ENCODE results near the gene CD36.

The CD36 gene

GRCh38 chr7:80636709-80637108 is 1.7 kb upstream of the CD36 start:
- Histone ChIP-seq H3K27me3 (replicated peaks; ENCODE audit: control insufficient read depth, insufficient read depth, low read length, poor library complexity, severe bottlenecking) (no peaks in the 10 kb centered on the region), H3K4me3 (ENCODE audit: insufficient read depth, low read depth, low read length, poor library complexity, severe bottlenecking) (no peak overlapping the region), H3K9me3 (ENCODE audit: control insufficient read depth, low read length) (no peaks in the 10 kb centered on the region), H3K4me1 (ENCODE audit: control insufficient read depth, insufficient read depth, low read length, poor library complexity, severe bottlenecking) (no peaks in the 10 kb centered on the region), H3K36me3 (ENCODE audit: control insufficient read depth, insufficient read depth, low read length) (no peaks in the 10 kb centered on the region), H3K27ac (ENCODE audit: insufficient read depth, low read length, poor library complexity, severe bottlenecking) (no peak overlapping the region)
- DNase-seq: no peak

DNA sequence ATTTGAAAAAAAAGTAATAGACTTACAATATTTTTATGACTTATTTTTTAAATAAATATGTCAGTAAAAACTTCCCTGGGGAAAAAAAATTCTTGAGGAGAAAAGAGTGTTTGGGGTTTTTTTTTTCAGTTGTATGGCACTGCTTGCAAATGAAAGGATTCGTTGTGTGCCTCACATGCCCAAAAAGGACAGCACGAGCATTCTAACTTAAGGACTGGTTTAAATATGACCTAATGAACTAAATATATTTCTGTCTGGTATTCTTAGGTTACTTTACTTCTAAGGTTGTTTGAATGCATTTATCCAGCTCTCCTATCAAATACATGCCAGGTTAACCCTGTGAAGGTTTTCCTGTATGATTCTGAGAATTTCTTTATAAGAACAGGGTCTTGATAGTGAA is 988 bp upstream of the CD36 start:
- no peaks in the 10 kb centered on the region for H3K27me3 ChIP-seq (replicated peaks; ENCODE audit: control insufficient read depth, insufficient read depth, low read length, poor library complexity, severe bottlenecking)
- no peaks in the 10 kb centered on the region for H3K36me3 ChIP-seq (ENCODE audit: control insufficient read depth, insufficient read depth, low read length)
- H3K9me3 ChIP-seq (ENCODE audit: control insufficient read depth, low read length): no peaks in the 10 kb centered on the region
- DNase-seq: no peak
- H3K27ac ChIP-seq (ENCODE audit: insufficient read depth, low read length, poor library complexity, severe bottlenecking): no peak overlapping the region
- H3K4me1 ChIP-seq (ENCODE audit: control insufficient read depth, insufficient read depth, low read length, poor library complexity, severe bottlenecking): no peaks in the 10 kb centered on the region
- no peak overlapping the region for H3K4me3 ChIP-seq (ENCODE audit: insufficient read depth, low read depth, low read length, poor library complexity, severe bottlenecking)

GRCh38 chr7:80639011-80639410 is 569 bp downstream of the CD36 start:
- Histone ChIP-seq H3K27me3 (replicated peaks; ENCODE audit: control insufficient read depth, insufficient read depth, low read length, poor library complexity, severe bottlenecking) (no peaks in the 10 kb centered on the region), H3K27ac (ENCODE audit: insufficient read depth, low read length, poor library complexity, severe bottlenecking) (no peak overlapping the region), H3K4me1 (ENCODE audit: control insufficient read depth, insufficient read depth, low read length, poor library complexity, severe bottlenecking) (no peaks in the 10 kb centered on the region), H3K36me3 (ENCODE audit: control insufficient read depth, insufficient read depth, low read length) (no peaks in the 10 kb centered on the region), H3K4me3 (ENCODE audit: insufficient read depth, low read depth, low read length, poor library complexity, severe bottlenecking) (no peak overlapping the region), H3K9me3 (ENCODE audit: control insufficient read depth, low read length) (no peaks in the 10 kb centered on the region)
- no peak for DNase-seq

DNA sequence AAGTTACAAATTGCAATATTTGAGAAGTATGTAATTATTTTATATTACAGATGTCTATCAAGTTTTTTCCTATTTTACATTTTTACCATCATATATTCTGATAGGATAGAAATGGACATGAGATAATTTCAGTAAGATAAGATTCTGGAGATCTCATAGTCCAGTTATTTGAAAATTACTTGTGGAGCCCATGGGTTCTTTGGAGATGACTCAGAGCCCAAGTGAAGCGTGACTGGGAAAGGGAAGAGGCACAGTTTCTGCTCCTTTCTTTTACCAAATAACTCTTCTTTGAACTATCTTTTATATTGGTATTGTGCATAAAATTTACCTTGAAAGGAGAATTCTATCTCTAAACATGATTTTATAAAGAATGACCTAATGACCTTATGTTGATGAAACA is 2.4 kb downstream of the CD36 start:
- no peaks in the 10 kb centered on the region for H3K36me3 ChIP-seq (ENCODE audit: control insufficient read depth, insufficient read depth, low read length)
- H3K4me1 ChIP-seq (ENCODE audit: control insufficient read depth, insufficient read depth, low read length, poor library complexity, severe bottlenecking): no peaks in the 10 kb centered on the region
- DNase-seq: no peak
- H3K27me3 ChIP-seq (replicated peaks; ENCODE audit: control insufficient read depth, insufficient read depth, low read length, poor library complexity, severe bottlenecking): no peaks in the 10 kb centered on the region
- no peak overlapping the region for H3K27ac ChIP-seq (ENCODE audit: insufficient read depth, low read length, poor library complexity, severe bottlenecking)
- no peaks in the 10 kb centered on the region for H3K9me3 ChIP-seq (ENCODE audit: control insufficient read depth, low read length)
- H3K4me3 ChIP-seq (ENCODE audit: insufficient read depth, low read depth, low read length, poor library complexity, severe bottlenecking): no peak overlapping the region

GRCh38 chr7:80641548-80641947 is 3.1 kb downstream of the CD36 start:
- Histone ChIP-seq H3K9me3 (ENCODE audit: control insufficient read depth, low read length) (no peaks in the 10 kb centered on the region), H3K36me3 (ENCODE audit: control insufficient read depth, insufficient read depth, low read length) (no peaks in the 10 kb centered on the region), H3K27ac (ENCODE audit: insufficient read depth, low read length, poor library complexity, severe bottlenecking) (no peak overlapping the region), H3K4me1 (ENCODE audit: control insufficient read depth, insufficient read depth, low read length, poor library complexity, severe bottlenecking) (no peaks in the 10 kb centered on the region), H3K4me3 (ENCODE audit: insufficient read depth, low read depth, low read length, poor library complexity, severe bottlenecking) (no peak overlapping the region), H3K27me3 (replicated peaks; ENCODE audit: control insufficient read depth, insufficient read depth, low read length, poor library complexity, severe bottlenecking) (no peaks in the 10 kb centered on the region)
- DNase-seq: no peak

DNA sequence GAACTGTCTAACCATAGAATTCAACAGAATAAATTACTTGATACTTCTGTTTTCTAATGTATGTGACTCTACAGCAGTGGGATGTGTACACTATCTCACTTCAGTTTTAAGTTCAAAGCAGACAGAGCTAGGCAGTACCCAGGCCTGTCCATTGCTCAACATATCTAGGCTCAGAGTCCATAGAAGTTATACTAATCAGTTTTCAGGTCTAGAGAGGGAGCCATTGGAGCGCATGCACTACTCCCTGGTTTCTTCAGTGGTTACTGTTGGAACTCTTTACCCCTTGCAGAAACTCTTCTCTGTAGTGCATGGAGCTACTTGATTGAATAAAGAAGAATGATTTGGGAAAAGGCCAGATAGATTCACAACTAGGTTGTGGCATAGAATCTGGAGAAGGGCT is 4.4 kb downstream of the CD36 start:
- H3K4me3 ChIP-seq (ENCODE audit: insufficient read depth, low read depth, low read length, poor library complexity, severe bottlenecking): no peak overlapping the region
- no peaks in the 10 kb centered on the region for H3K36me3 ChIP-seq (ENCODE audit: control insufficient read depth, insufficient read depth, low read length)
- DNase-seq: no peak
- H3K27ac ChIP-seq (ENCODE audit: insufficient read depth, low read length, poor library complexity, severe bottlenecking): no peak overlapping the region
- H3K4me1 ChIP-seq (ENCODE audit: control insufficient read depth, insufficient read depth, low read length, poor library complexity, severe bottlenecking): no peaks in the 10 kb centered on the region
- H3K9me3 ChIP-seq (ENCODE audit: control insufficient read depth, low read length): no peaks in the 10 kb centered on the region
- H3K27me3 ChIP-seq (replicated peaks; ENCODE audit: control insufficient read depth, insufficient read depth, low read length, poor library complexity, severe bottlenecking): no peaks in the 10 kb centered on the region

GRCh38 chr7:80643336-80643915 is 5.0 kb downstream of the CD36 start:
- Histone ChIP-seq H3K9me3 (ENCODE audit: control insufficient read depth, low read length) (no peaks in the 10 kb centered on the region), H3K27me3 (replicated peaks; ENCODE audit: control insufficient read depth, insufficient read depth, low read length, poor library complexity, severe bottlenecking) (no peaks in the 10 kb centered on the region), H3K27ac (ENCODE audit: insufficient read depth, low read length, poor library complexity, severe bottlenecking) (no peak overlapping the region)

GRCh38 chr7:80644054-80644453 is 5.6 kb downstream of the CD36 start:
- Histone ChIP-seq H3K4me1 (ENCODE audit: control insufficient read depth, insufficient read depth, low read length, poor library complexity, severe bottlenecking) (no peaks in the 10 kb centered on the region), H3K36me3 (ENCODE audit: control insufficient read depth, insufficient read depth, low read length) (no peaks in the 10 kb centered on the region), H3K27ac (ENCODE audit: insufficient read depth, low read length, poor library complexity, severe bottlenecking) (no peak overlapping the region), H3K9me3 (ENCODE audit: control insufficient read depth, low read length) (no peaks in the 10 kb centered on the region), H3K27me3 (replicated peaks; ENCODE audit: control insufficient read depth, insufficient read depth, low read length, poor library complexity, severe bottlenecking) (no peaks in the 10 kb centered on the region), H3K4me3 (ENCODE audit: insufficient read depth, low read depth, low read length, poor library complexity, severe bottlenecking) (no peak overlapping the region)
- DNase-seq: no peak

More at GRCh38 chr7:80643336-80643915, 5.0 kb downstream of the CD36 start:
- Histone ChIP-seq H3K4me1 (ENCODE audit: control insufficient read depth, insufficient read depth, low read length, poor library complexity, severe bottlenecking) (no peaks in the 10 kb centered on the region), H3K36me3 (ENCODE audit: control insufficient read depth, insufficient read depth, low read length) (no peaks in the 10 kb centered on the region), H3K4me3 (ENCODE audit: insufficient read depth, low read depth, low read length, poor library complexity, severe bottlenecking) (no peak overlapping the region)
- no peak for DNase-seq

DNA sequence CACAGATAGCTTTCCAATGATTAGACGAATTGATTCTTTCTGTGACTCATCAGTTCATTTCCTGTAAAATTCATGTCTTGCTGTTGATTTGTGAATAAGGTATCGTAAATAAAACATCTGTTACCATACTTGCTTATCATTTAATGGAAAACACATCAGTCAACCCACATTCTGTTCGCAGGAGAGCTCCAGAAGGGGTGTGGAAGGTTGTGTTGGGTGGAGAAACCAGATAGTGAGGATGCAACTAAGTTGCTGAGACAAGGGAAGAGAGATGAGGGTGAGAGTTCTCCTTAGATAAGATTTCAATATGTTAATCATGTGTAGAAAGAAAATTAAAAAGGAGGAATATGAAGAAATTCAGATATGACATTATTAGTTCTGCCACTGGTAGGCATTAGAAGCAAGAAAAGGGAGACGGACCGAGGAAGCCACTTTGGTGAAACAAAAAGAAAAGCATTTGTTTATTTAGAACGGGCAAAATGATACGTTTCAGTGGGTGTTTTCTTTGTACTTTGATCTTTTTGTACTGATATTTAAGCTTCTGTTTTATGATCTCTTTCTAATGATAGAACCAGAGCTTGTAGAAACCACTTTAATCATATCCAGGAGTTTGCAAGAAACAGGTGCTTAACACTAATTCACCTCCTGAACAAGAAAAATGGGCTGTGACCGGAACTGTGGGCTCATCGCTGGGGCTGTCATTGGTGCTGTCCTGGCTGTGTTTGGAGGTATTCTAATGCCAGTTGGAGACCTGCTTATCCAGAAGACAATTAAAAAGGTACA is 7.8 kb downstream of the CD36 start:
- H3K4me3 ChIP-seq (ENCODE audit: insufficient read depth, low read depth, low read length, poor library complexity, severe bottlenecking): no peak overlapping the region
- H3K27me3 ChIP-seq (replicated peaks; ENCODE audit: control insufficient read depth, insufficient read depth, low read length, poor library complexity, severe bottlenecking): no peaks in the 10 kb centered on the region
- no peaks in the 10 kb centered on the region for H3K4me1 ChIP-seq (ENCODE audit: control insufficient read depth, insufficient read depth, low read length, poor library complexity, severe bottlenecking)
- H3K36me3 ChIP-seq (ENCODE audit: control insufficient read depth, insufficient read depth, low read length): no peaks in the 10 kb centered on the region
- no peaks in the 10 kb centered on the region for H3K9me3 ChIP-seq (ENCODE audit: control insufficient read depth, low read length)
- DNase-seq: no peak
- no peak overlapping the region for H3K27ac ChIP-seq (ENCODE audit: insufficient read depth, low read length, poor library complexity, severe bottlenecking)

- H3K36me3 ChIP-seq (ENCODE audit: control insufficient read depth, insufficient read depth, low read length): no peaks in the 10 kb centered on the region
- H3K4me1 ChIP-seq (ENCODE audit: control insufficient read depth, insufficient read depth, low read length, poor library complexity, severe bottlenecking): no peaks in the 10 kb centered on the region
- no peaks in the 10 kb centered on the region for H3K9me3 ChIP-seq (ENCODE audit: control insufficient read depth, low read length)
- no peaks in the 10 kb centered on the region for H3K27me3 ChIP-seq (replicated peaks; ENCODE audit: control insufficient read depth, insufficient read depth, low read length, poor library complexity, severe bottlenecking)
- H3K4me3 ChIP-seq (ENCODE audit: insufficient read depth, low read depth, low read length, poor library complexity, severe bottlenecking): no peak overlapping the region
- H3K27ac ChIP-seq (ENCODE audit: insufficient read depth, low read length, poor library complexity, severe bottlenecking): no peak overlapping the region
- DNase-seq: no peak
These were observed 9.0 kb downstream of the CD36 start for GRCh38 chr7:80647436-80647835.

All from effector memory CD4-positive, alpha-beta T cell (primary cell).